CD4-positive, alpha-beta T cell treated with Interleukin-4 for 4 hours (primary cell): ENCODE results near the gene DPPA2.

Experiments
- DNase-seq: peaks from one replicate; pipeline ENCODE4 v3.0.0-alpha.2; 2020

The DPPA2 gene

DNA sequence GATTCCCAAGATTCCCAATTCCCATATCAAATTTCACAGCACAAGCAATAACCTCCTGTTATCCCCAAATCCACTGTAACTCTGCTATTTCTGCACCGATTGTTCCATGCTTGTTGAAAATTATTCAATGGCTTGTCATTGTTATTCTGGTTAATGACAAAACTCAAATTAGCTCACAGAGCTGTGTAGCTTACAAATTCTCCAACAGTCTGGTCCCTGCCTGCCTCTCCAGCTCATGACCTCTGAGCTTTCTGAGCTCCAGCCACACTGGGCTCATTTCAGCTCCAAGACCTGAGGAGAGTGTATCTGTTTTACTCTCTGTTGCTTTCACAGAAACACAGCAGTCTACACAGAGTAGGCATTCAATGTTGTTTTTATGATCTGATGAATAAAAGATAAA is 3.3 kb downstream of the DPPA2 start:
- no peak for DNase-seq

DNA sequence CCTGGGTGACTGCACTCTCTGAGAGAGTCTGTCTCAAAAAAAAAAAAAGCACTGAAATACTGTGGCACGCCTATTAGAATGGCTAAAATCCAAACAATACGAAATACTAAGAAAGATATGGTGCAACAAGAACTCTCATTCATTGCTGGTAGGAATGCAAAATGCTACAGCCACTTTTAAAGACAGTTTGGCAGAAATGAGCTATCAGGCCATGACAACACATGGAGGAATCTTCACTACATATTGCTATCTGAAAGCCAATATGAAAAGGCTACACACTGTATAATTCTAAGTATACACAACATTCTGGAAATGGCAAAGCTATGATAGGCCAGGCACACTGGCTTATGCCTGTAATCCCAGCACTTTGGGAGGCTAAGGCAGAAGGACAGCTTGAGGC is 18.8 kb downstream of the DPPA2 start:
- DNase-seq, result no peak

DNA sequence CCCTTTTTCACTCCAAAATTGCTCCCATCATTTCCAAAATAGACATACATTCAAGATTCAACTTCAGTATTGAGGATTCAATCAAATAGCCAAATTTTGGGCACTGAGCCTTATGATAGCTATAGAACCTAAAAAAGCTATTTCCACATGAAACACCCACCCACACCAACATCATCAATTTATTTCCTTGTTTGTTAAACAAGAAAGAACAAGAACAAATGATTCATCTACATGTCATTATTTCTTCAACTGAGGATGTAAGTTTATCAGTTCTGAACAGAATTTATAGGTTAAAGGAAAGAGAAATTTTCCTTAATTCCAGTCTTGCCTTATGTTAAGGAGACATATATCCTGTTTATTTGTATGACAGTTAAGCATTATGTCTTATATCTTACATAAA is 32.2 kb downstream of the DPPA2 start:
- DNase-seq, result no peak

DNA sequence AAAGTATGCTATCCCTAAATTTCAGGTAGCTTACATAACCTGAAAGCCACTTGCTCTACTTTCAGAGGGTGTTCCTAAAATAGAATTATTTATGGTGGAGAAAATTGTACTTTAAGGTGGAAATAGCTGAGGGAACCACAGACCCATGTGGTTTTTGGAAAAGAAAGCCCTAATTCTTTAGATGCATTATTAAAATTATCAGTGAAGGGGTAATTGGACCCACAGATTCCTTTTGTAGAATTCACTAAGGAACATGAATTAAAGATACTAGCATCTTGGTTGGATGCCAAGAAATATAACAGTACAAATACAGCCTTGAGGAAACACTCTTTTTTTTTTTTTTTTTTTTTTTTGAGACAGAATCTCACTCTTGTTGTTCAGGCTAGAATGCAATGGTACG is 37.8 kb downstream of the DPPA2 start:
- no peak for DNase-seq

DNA sequence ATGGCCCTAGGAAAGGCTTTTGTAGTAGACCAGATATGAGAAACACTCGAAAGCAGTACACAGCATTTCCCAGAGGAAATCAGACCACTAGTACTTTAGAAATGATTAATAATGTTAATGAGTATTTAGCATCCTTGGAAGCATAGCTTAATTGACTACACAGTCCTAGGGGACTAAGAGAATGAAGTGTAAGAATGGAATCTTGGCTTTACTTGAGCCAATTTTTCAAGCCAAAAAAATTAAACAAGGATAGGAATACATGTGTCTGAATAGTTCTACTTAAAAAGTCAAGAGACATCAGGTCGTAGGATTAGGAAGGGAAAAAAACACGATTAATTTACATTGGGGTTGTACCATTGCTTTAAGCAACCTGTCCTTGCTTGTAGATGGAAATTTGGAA is 38.2 kb downstream of the DPPA2 start:
- no peak for DNase-seq

DNA sequence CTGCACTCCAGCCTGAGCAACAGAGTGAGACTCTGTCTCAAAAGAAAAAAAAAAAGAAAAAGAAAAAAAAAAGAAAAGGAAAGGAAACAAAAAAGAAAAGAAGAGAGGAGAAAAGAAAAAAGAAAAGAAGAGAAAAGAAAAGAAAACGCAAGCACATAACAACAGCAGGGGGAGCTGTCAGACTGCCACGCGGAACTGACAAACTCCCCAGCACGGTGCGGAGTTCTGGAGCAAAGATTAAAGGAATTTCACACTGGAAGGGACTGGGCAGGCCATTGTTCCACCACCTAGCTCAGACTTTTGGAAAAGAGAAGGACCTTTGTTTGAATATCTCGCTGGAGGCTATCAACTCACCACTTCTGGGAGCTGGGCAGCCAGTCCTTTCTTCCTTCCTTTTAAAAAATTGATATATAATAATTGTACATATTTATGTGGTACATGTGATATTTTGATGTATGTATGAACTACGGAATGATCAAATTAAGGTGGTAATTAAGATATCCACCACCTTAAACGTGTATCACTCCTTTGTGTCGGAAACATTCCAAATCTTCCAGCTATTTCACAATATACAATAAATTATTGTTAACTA is 40.5 kb downstream of the DPPA2 start:
- no peak for DNase-seq

DNA sequence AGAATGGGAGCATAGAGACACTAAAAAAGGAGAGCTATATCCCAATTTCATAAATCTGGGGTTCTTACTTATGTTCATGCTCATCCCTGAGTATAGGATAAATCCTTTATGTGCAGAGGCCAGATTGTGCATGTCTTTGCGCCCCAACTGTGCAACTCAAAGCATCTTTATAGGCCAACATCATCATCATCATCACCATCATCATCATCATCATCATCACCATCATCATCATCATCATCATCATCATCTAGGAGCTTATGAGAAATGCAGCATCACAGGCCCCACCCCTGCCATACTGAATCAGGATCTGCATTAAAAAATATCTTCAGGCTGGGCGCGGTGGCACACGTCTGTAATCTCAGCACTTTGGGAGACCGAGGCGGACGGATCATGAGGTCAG is 45.5 kb downstream of the DPPA2 start:
- DNase-seq, result no peak

DNA sequence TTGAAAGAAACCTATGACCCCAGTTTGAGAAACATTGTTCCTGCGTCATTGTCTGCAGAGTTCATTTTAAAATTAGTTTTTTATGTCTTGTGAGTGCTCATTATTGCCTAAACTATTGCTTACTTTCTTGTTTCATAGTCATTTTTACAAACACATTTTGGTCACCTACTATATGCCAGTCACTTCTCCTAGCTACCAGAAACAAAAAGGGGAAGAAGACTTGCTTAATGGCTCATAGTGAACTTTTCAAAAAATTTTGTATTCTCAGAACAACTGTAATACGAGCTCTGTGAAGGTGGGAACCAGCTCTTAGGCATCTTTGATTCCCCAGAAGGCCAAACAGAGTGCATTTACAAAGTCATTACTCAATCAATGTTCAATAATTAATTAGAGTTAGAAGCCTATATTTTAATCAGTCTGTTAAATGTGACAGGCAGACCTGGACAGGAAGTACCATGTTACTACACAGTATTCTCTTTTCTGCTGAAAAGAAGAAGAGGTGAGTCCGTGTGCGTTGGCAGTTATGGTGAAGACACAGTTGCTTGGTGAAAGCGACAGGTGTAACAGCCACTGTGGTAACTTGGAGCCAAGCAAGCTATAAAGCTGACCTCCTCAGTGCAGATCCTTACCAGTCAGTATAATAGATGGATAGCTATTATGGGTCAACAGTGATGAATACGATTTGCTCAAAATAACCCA is 46.6 kb downstream of the DPPA2 start:
- DNase-seq, result no peak

DNA sequence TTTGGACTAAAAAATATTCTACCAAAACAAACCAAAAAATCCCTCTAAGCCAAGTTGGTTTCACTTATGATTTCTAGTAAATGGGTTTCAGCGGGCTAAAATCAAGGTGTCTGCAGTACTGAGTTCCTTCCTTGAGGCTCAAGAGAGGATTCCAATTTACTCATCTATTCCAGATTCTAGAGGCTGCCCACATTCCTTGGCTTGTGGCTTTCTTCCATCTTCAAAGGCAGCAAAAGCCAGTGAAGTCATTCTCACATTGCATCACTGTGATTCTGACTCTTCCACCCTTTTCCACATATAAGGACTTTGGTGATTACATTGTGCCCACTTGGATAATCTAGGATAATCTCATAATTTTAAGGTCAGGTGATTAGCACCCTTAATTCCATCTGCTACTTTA is 48.1 kb downstream of the DPPA2 start:
- no peak for DNase-seq

DNA sequence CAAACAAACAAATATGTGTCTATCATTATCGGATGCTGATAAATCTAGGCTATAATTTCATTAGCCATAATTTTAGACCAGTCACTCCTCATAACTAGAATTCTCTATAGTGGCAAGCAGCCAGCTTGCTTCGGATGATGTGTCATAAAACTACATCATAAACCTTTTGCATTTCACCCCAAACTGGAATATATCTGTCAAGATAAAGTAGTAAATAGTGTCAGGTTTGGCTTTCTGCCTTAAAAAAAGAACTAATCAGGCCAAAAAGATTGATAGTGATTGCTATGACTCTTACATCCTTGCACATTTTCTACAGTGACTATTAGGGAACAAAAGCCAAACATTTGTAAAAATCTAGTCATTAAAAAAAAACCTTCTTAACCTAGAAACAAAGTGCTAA is 51.0 kb downstream of the DPPA2 start:
- DNase-seq, result no peak

DNA sequence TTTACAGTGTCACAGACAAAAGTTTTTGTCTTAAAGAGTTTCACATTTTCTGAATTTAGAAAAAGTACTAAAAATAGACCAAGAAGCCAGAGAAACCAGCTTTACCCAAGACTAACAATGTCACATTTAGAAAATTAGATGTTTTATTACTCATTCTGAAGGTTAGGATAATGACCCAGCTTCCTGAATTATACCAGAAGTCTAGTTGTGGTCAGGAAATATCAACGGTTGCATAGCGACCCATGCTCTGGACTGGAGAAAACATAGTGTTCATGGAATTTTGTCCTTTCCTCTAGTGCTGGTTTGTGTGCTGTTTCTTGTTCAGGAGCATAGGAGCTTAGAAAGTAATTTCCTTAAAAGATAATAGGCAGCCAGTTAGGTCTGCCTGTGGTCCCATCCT is 59.0 kb downstream of the DPPA2 start:
- no peak for DNase-seq

DNA sequence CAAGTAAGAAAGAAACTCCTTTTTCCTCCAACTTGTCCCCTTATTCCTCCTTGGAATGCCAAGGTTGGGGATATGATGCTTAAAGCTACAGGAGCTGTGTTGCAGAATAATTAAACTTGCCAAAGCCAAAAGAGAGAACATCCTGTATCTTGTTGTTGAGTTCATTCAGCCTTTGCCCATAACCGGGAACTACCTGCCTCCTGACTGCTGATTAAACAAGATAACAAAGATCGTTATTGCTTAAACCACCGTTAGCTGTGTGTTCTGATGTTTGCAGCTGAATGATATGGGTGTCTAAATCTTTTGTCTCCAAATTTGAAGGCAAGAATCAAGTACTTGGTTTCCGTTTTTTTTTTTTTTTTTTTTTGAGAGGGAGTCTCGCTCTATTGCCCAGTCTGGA is 61.5 kb downstream of the DPPA2 start:
- DNase-seq, result no peak

DNA sequence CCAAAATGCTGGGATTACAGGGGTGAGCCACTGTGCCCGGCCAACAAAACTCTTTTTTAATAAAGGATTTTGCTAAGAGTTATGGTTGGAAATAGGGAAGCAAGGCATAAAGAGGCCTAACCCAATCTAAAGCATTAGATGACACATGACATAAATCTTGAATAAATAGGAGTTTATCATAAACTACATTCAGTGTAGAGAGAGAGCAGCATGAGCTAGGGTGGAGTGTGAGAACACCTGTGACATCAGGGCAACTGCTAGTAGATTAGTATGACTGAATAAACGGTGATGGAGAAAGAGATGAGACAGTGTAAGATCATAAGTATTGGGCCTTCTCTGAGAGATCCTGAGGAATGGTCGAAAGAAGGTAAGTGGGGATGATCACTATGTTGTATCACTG is 63.7 kb downstream of the DPPA2 start:
- no peak for DNase-seq
